ENCODE data around the gene TBX2. TPM values are rescaled to one million over a fixed set of nuclear protein-coding genes. Genes with fewer than 3 reads are reported as not detected.

Gene TBX2
- total RNA-seq, 4 donors from 2014 or later, result 23.2 to 42.0 (median 26.5) TPM

GRCh38 chr17:61419496-61420046, 19.9 kb downstream of the TBX2 start:
- TF ChIP-seq EP300 (IDR thresholded peaks at IDR 0.05) (no peak), CTCF (IDR thresholded peaks at IDR 0.05) (no peak), POLR2A (IDR thresholded peaks at IDR 0.05) (no peak)
- H3K9me3 ChIP-seq, result no peaks in the 10 kb centered on the region
- peaks cover 0 to 39% of the 10 kb centered on the region in 2 donors for H3K27me3 ChIP-seq
- H3K27ac ChIP-seq, result no peak overlapping the region
- H3K4me3 ChIP-seq, result no peak overlapping the region
- WGBS, 2 donors, result 68 to 69% methylated on average over 8 of the region's 8 CpGs
- no peak for DNase-seq (ENCODE audit: low spot score in 2 of 2)
- H3K36me3 ChIP-seq, result no peaks in the 10 kb centered on the region
- H3K4me1 ChIP-seq, result peaks cover 0 to 23% (median 10%) of the 10 kb centered on the region in 4 donors

- peaks cover 0 to 43% of the 10 kb centered on the region in 2 donors for H3K27me3 ChIP-seq
- DNase-seq (ENCODE audit: low spot score in 2 of 2), result no peak
These were observed 20.4 kb downstream of the TBX2 start for GRCh38 chr17:61420052-61420451.

GRCh38 chr17:61420745-61421398, 21.2 kb downstream of the TBX2 start:
- WGBS, 2 donors, result 89 to 90% methylated on average over 4 of the region's 4 CpGs
- Histone ChIP-seq H3K27me3 (peaks cover 0 to 52% of the 10 kb centered on the region in 2 donors), H3K4me1 (peaks cover 0 to 16% (median 10%) of the 10 kb centered on the region in 4 donors), H3K27ac (no peak overlapping the region), H3K36me3 (no peaks in the 10 kb centered on the region), H3K9me3 (no peaks in the 10 kb centered on the region), H3K4me3 (no peak overlapping the region)
- TF ChIP-seq CTCF (IDR thresholded peaks at IDR 0.05), result no peak
- no peak for TF ChIP-seq POLR2A (IDR thresholded peaks at IDR 0.05)
- no peak for TF ChIP-seq EP300 (IDR thresholded peaks at IDR 0.05)
- DNase-seq (ENCODE audit: low spot score in 2 of 2), result no peak

More at GRCh38 chr17:61420052-61420451, 20.4 kb downstream of the TBX2 start:
- Histone ChIP-seq H3K4me1 (peaks cover 0 to 19% (median 10%) of the 10 kb centered on the region in 4 donors), H3K27ac (no peak overlapping the region), H3K9me3 (no peaks in the 10 kb centered on the region), H3K36me3 (no peaks in the 10 kb centered on the region), H3K4me3 (no peak overlapping the region)
- TF ChIP-seq EP300 (IDR thresholded peaks at IDR 0.05) (no peak), POLR2A (IDR thresholded peaks at IDR 0.05) (no peak), CTCF (IDR thresholded peaks at IDR 0.05) (no peak)
- 38 to 45% methylated on average over 4 of the region's 4 CpGs for WGBS, 2 donors

- H3K27me3 ChIP-seq, result peaks cover 0 to 57% of the 10 kb centered on the region in 2 donors
These were observed 21.8 kb downstream of the TBX2 start for GRCh38 chr17:61421460-61421859.

More at GRCh38 chr17:61421460-61421859, 21.8 kb downstream of the TBX2 start:
- DNase-seq (ENCODE audit: low spot score in 2 of 2), result no peak
- Histone ChIP-seq H3K27ac (no peak overlapping the region), H3K4me3 (no peak overlapping the region), H3K9me3 (no peaks in the 10 kb centered on the region), H3K36me3 (no peaks in the 10 kb centered on the region), H3K4me1 (peaks cover 0 to 11% (median 10%) of the 10 kb centered on the region in 4 donors)
- WGBS, 2 donors, result 83 to 86% methylated on average over 4 of the region's 4 CpGs
- TF ChIP-seq POLR2A (IDR thresholded peaks at IDR 0.05) (no peak), EP300 (IDR thresholded peaks at IDR 0.05) (no peak), CTCF (IDR thresholded peaks at IDR 0.05) (no peak)
